ENCODE data around the gene RBBP6. TPM values are rescaled to one million over a fixed set of nuclear protein-coding genes. Genes with fewer than 3 reads are reported as not detected.

RBBP6 gene
- total and polyA plus RNA-seq, 9 of the 15 experiments (the other 6 are each of a cell fraction or from before 2014, with no cell fraction given): 19.2 to 76.6 (median 42.7) TPM

DNA sequence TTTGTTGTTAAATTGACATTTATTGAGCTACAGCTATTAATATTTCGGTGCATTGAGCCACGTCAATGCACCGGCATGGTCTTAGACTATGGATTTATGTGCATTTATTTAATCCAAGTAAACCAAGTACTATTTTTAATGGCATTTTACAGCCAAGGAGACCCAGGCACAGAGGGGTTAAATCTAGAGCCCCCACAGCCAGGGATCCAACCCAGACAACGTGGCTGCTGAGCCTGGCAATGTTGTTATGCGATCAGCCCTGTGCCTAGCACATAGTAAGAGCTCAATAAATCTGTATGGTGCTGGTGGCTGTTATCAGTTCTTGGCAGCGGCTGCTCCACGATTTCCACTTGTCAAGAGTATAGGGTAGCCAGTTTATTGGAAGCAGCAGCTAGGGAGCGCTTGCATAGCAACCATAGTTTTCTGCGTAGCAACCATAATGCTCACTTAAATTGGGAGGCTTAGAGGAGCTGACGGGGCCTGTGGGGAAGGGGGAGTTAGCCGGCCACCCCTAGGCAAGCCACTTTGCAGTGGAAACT is 541 bp upstream of the RBBP6 start (continued):
- TF ChIP-seq, protein P1, sequence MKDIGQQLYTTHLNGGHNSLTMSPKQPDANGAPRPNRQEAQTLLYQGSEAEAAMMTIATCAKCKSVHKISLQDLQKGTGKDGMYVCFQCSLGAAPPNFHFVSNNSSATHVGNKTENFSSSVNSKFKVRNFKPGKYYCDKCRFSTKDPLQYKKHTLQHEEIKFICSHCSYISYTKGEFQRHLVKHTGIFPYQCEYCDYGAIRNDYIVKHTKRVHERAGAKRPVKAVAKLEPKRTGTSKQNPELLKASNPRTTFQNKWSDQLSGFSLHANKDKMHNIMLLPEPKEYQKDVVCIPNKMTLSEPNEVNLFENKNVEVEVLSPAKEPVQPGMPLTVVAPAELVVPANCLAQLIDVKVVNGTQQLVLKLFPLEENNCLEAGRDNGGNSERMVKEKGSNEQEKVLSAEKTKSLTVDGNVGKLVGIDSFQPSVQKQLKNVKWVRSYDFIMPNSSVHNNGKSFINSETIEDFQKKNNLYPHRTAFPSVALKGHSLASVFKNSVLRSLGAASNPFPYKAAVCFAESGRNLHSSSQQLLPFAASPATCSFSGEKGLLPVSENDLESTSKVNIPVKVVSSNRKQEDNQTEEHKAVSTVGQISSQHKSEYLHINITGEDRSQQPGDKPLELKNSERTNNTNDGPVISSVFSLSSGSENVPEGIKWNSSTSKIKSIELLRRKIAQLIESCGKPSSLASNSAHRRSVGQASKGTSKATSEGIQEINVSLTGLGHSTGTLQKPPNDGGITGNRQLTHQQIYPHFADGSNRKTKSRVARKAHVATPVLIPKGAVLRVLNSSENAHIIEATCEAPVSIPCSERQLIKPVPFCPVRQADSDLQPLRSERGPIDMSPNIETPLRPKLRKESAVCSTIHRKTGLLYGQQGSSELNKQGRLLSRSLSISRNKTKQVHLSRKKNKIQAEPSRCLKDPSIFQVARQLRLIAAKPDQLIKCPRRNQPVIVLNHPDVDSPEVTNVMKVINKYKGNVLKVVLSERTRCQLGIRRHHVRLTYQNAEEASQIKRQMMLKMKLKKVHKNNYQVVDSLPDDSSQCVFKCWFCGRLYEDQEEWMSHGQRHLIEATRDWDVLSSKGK (CRISPR knock-in tag; IDR thresholded peaks at IDR 0.05): no peak
- TF ChIP-seq POLR2AphosphoS5 (IDR thresholded peaks at IDR 0.05; ENCODE audit: control insufficient read depth, insufficient read depth, low read depth, low read length): peak; percentile 17; the same call in 1 of the 2 replicates
- peak; percentile 99 for TF ChIP-seq RFX1 (IDR thresholded peaks at IDR 0.05)
- TF ChIP-seq MEIS2 (IDR thresholded peaks at IDR 0.05; ENCODE audit: partially characterized antibody): peak; percentile 50
- no peak for TF ChIP-seq ZBTB8A (IDR thresholded peaks at IDR 0.05; ENCODE audit: partially characterized antibody)
- 0 out of 2 replicates have a peak, but pooled peaks have one; percentile 18 for TF ChIP-seq PHF21A (IDR thresholded peaks at IDR 0.05; ENCODE audit: borderline replicate concordance, low read depth)
- no peak for TF ChIP-seq ZZZ3 (IDR thresholded peaks at IDR 0.05)
- TF ChIP-seq HDAC2 (IDR thresholded peaks at IDR 0.05): peak; percentile 94
- TF ChIP-seq KDM2B (CRISPR knock-in tag; IDR thresholded peaks at IDR 0.05): no peak
- TF ChIP-seq CBX3 (IDR thresholded peaks at IDR 0.05; ENCODE audit: borderline replicate concordance in 1 of 2, low read length in 2 of 2): no peak
- TF ChIP-seq, protein P2, sequence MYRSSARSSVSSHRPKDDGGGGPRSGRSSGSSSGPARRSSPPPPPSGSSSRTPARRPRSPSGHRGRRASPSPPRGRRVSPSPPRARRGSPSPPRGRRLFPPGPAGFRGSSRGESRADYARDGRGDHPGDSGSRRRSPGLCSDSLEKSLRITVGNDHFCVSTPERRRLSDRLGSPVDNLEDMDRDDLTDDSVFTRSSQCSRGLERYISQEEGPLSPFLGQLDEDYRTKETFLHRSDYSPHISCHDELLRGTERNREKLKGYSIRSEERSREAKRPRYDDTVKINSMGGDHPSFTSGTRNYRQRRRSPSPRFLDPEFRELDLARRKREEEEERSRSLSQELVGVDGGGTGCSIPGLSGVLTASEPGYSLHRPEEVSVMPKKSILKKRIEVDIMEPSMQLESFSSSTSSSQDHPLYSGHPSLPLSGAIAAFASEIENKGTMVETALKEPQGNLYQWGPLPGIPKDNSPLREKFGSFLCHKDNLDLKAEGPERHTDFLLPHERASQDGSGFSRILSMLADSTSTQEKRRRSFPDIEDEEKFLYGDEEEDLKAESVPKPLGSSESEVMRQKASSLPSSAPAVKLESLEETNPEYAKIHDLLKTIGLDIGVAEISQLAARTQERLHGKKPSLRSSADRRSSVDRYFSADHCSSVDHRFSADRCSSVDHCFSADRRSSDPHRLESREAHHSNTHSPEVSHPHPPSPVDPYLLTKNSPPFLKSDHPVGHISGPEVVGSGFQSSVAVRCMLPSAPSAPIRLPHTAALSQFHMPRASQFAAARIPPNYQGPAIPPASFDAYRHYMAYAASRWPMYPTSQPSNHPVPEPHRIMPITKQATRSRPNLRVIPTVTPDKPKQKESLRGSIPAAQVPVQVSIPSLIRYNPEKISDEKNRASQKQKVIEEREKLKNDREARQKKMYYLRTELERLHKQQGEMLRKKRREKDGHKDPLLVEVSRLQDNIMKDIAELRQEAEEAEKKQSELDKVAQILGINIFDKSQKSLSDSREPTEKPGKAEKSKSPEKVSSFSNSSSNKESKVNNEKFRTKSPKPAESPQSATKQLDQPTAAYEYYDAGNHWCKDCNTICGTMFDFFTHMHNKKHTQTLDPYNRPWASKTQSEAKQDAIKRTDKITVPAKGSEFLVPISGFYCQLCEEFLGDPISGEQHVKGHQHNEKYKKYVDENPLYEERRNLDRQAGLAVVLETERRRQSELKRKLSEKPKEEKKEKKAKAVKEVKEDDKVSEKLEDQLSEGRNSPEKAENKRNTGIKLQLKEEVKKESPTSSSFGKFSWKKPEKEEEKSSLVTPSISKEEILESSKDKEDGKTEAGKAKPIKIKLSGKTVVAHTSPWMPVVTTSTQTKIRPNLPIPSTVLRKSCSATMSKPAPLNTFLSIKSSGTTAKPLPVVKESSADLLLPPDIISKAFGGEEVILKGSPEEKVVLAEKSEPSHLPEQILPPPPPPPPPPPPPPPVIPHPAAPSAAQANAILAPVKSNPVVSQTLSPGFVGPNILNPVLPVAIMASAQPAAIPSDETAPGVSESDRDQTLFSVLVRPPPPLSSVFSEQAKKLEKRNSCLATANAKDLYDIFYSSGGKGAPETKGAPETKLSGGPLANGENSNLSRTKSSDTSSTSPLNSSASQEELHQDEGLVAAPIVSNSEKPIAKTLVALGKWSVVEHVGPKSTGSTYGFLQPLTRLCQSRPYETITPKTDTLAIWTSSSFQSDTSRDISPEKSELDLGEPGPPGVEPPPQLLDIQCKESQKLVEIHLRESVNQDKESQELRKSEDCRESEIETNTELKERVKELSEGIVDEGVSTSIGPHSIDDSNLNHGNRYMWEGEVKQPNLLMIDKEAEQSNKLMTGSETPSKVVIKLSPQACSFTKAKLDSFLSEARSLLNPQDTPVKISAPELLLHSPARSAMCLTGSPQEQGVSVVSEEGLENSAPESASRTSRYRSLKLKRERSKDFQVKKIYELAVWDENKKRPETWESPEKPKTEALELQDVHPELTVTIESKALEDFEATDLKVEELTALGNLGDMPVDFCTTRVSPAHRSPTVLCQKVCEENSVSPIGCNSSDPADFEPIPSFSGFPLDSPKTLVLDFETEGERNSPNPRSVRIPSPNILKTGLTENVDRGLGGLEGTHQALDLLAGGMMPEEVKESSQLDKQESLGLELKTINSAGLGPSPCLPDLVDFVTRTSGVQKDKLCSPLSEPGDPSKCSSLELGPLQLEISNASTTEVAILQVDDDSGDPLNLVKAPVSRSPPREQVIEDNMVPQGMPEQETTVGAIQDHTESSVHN (IDR thresholded peaks at IDR 0.05; ENCODE audit: borderline replicate concordance in 1 of 2, low read depth in 1 of 2): no peak
- TF ChIP-seq TOE1 (IDR thresholded peaks at IDR 0.05; ENCODE audit: borderline replicate concordance): no peak
- no peak for TF ChIP-seq TOE1 (CRISPR knock-in tag; IDR thresholded peaks at IDR 0.05; ENCODE audit: borderline replicate concordance, low read depth)
- peak in 1 of 2 experiments; percentile 55; a peak in 1 of 4 replicates for TF ChIP-seq CSDE1 (IDR thresholded peaks at IDR 0.05)
